Measurements from ENCODE around the gene EIF3F.

Gene EIF3F

DNA sequence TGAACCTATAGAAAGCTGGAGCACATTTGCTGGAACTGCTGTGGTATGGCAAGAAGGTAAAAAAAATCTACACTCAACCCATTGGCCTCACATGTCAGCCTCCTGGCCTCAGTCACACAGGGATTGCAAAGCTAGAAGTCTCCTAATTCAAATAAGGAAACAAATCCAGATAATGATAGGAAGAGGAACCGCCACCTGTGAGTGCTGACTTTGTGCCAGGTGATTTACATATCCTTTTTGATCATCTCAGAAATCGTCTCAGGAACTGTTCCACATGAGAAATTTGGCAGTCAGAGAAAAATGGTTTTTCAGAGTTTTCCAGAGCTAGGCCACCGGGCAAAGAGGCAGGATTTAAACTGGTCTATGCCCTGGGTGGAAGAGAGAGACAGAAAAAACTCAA is 22.9 kb upstream of the EIF3F start:
- no peak for DNase-seq (ENCODE audit: low spot score)
- in situ Hi-C loops (cut with MboI; ENCODE audit: low sequenced_read_pairs, unreplicated experiment): no loop called here
- TF ChIP-seq, protein P1, sequence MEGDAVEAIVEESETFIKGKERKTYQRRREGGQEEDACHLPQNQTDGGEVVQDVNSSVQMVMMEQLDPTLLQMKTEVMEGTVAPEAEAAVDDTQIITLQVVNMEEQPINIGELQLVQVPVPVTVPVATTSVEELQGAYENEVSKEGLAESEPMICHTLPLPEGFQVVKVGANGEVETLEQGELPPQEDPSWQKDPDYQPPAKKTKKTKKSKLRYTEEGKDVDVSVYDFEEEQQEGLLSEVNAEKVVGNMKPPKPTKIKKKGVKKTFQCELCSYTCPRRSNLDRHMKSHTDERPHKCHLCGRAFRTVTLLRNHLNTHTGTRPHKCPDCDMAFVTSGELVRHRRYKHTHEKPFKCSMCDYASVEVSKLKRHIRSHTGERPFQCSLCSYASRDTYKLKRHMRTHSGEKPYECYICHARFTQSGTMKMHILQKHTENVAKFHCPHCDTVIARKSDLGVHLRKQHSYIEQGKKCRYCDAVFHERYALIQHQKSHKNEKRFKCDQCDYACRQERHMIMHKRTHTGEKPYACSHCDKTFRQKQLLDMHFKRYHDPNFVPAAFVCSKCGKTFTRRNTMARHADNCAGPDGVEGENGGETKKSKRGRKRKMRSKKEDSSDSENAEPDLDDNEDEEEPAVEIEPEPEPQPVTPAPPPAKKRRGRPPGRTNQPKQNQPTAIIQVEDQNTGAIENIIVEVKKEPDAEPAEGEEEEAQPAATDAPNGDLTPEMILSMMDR (IDR thresholded peaks at IDR 0.05; ENCODE audit: borderline replicate concordance, control extremely low read depth, extremely low read depth, insufficient read depth, missing control alignments): no peak

DNA sequence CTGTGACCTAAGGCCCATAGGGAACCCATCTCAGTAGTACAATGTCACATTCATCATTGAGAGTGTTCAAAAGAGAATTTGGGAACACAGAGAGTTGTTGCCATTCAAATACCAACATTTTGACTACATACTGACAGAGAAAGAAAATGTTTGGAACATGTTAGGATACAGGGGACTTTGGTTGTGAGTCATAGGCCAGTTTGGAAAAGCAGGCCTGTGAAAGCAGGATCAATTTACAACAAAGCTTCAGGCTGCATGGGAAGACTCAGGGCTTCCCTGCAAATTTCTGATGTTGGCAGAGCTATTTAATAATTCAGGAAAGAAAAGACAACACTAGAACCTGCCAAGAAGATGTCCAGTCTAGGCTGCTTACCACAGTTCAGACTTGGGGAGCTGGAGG is 22.3 kb upstream of the EIF3F start:
- TF ChIP-seq, protein P1 (IDR thresholded peaks at IDR 0.05; ENCODE audit: borderline replicate concordance, control extremely low read depth, extremely low read depth, insufficient read depth, missing control alignments): no peak
- no peak for DNase-seq (ENCODE audit: low spot score)
- in situ Hi-C loops (cut with MboI; ENCODE audit: low sequenced_read_pairs, unreplicated experiment): no loop called here

DNA sequence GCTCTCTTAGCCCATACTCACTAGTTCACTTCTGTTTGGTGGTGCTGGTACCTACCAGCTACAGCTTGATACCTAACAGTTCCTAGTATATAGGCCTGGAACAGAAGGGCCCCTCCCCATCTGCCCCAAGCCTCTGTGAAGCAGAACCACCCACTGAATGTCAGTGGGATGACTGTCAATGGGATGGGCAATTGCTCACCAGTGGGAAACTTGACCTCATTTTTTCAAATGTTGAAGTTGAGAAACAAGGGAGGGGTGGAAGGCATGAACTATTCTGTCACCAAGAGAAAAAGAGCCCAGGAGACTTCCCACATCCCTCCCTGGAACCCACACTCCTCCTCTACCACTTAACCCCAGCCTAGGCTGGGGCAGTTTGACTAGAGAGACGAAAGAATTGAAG is 21.8 kb upstream of the EIF3F start, which contains the start of gene NLRP10:
Gene NLRP10, minus strand, starts transcription at position 62 of the 400 bp plus-strand sequence. CDS start 1,952 bp downstream, outside the sequence.
- in situ Hi-C loops (cut with MboI; ENCODE audit: low sequenced_read_pairs, unreplicated experiment): no loop called here
- TF ChIP-seq, protein P1 (IDR thresholded peaks at IDR 0.05; ENCODE audit: borderline replicate concordance, control extremely low read depth, extremely low read depth, insufficient read depth, missing control alignments): no peak
- no peak for DNase-seq (ENCODE audit: low spot score)

DNA sequence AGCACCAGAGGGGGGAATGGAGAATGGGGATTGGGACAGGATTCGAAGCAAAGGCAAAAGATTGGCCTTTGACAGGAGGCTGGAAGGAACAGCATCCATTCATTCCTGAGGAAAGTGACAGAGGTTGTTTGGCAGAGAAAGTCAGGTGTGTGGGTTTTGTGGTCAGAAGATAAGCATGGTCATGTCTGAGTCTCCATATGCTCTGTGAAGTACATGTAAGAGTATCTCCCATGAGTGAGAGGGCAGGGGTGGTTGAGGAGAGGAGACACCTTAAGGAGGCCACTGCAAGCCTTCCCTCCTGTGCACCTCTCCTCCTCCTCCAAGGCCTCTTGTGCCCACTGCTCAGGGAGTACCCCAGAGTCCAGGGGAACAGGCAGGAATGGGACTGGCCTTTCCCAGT is 20.0 kb upstream of the EIF3F start:
- TF ChIP-seq, protein P1 (IDR thresholded peaks at IDR 0.05; ENCODE audit: borderline replicate concordance, control extremely low read depth, extremely low read depth, insufficient read depth, missing control alignments): no peak
- DNase-seq (ENCODE audit: low spot score): no peak
- in situ Hi-C loops (cut with MboI; ENCODE audit: low sequenced_read_pairs, unreplicated experiment): no loop called here

DNA sequence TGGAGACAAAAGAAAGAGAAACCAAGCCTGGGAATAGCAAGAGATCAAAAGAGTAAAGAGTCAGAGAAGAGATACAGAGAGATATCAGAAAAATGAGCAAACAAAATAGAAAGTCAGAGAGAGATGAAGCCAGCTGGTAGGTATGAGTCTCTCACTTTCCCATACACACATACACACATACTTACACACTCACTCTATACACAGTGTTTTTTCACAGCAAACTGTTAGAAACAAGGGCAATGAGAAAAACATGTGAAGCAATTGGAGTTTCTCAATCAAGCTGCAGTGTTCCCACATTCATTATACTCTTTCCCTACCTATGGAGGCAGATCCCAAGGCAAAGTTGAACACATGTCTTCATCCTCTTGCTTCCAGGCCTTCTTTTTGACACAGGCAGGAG is 19.3 kb upstream of the EIF3F start:
- in situ Hi-C loops (cut with MboI; ENCODE audit: low sequenced_read_pairs, unreplicated experiment): no loop called here
- TF ChIP-seq, protein P1 (IDR thresholded peaks at IDR 0.05; ENCODE audit: borderline replicate concordance, control extremely low read depth, extremely low read depth, insufficient read depth, missing control alignments): no peak
- DNase-seq (ENCODE audit: low spot score): no peak

DNA sequence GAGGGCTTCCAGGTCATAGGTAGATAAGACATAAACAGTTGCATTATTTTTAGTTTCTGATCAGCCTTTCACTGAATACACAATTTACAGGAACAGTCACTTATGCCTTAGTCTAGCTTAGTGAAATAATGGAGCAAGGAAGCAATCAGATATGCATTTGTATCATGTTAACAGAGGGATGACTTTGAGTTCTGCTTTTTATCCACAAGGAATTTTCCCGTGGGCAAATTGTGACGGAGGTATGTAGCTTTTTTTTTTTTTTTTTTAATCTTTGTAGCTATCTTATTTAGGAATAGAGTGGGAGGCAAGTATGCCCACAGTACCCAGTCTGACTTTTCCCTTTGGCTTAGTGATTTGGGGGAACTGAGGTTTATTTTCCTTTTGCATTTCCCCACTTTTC is 18.5 kb upstream of the EIF3F start:
- TF ChIP-seq, protein P1 (IDR thresholded peaks at IDR 0.05; ENCODE audit: borderline replicate concordance, control extremely low read depth, extremely low read depth, insufficient read depth, missing control alignments): no peak
- DNase-seq (ENCODE audit: low spot score): no peak
- in situ Hi-C loops (cut with MboI; ENCODE audit: low sequenced_read_pairs, unreplicated experiment): no loop called here
